Stimulated activated CD4-positive, alpha-beta T cell treated with anti-CD3 and anti-CD28 coated beads, Interleukin-12 subunit alpha, Interleukin-12 subunit beta, amount 100 ng/mL, for 48 hours (primary cell): ENCODE measurements around the gene SCN8A.
A peak's percentile ranks its signal among the peaks of the same experiment; 100 is the strongest.
"Not testable (repeated sequence)": the region's sequence is repeated elsewhere in the genome, so short reads cannot be mapped to it uniquely, and the experiment has no call there.

Experiments
- DNase-seq, 3 donors: peaks; one replicate each; pipeline ENCODE4 v3.0.0-alpha.2; 2020; ENCODE audit warnings: low read depth in 2 of 3, low spot score in 1 of 3

Gene SCN8A

GRCh38 chr12:51827925-51828818, 237.1 kb downstream of the SCN8A start:
- DNase-seq, result peak; percentile 56 to 64 (median 63)

GRCh38 chr12:51829011-51829481, 238.0 kb downstream of the SCN8A start:
- DNase-seq, result no peak

GRCh38 chr12:51829641-51830040, 238.6 kb downstream of the SCN8A start:
- DNase-seq, result no peak

GRCh38 chr12:51831817-51832216, 240.8 kb downstream of the SCN8A start:
- DNase-seq, result not testable (repeated sequence)

- no peak for DNase-seq
These were observed 241.5 kb downstream of the SCN8A start for GRCh38 chr12:51832354-51833107.

GRCh38 chr12:51833448-51834227, 242.6 kb downstream of the SCN8A start:
- DNase-seq, result no peak

GRCh38 chr12:51834411-51834810, 243.4 kb downstream of the SCN8A start:
- DNase-seq, result no peak

- no peak for DNase-seq
These were observed 245.2 kb downstream of the SCN8A start for GRCh38 chr12:51836041-51836826.

- DNase-seq, result no peak
These were observed 245.8 kb downstream of the SCN8A start for GRCh38 chr12:51836827-51837173.

GRCh38 chr12:51837286-51837685, 246.3 kb downstream of the SCN8A start:
- DNase-seq, result no peak

- no peak for DNase-seq
These were observed 247.0 kb downstream of the SCN8A start for GRCh38 chr12:51838036-51838435.

- DNase-seq, result no peak
These were observed 247.7 kb downstream of the SCN8A start for GRCh38 chr12:51838762-51839161.

GRCh38 chr12:51839310-51839947, 248.4 kb downstream of the SCN8A start:
- no peak for DNase-seq

- DNase-seq, result no peak
These were observed 249.9 kb downstream of the SCN8A start for GRCh38 chr12:51840966-51841365.

GRCh38 chr12:51841727-51842126, 250.7 kb downstream of the SCN8A start:
- DNase-seq, result no peak

- DNase-seq, result no peak
These were observed 253.8 kb downstream of the SCN8A start for GRCh38 chr12:51844854-51845253.

GRCh38 chr12:51845482-51845881, 254.4 kb downstream of the SCN8A start:
- DNase-seq, result no peak

GRCh38 chr12:51846271-51846691, 255.2 kb downstream of the SCN8A start:
- DNase-seq, result no peak

GRCh38 chr12:51846911-51847642, 256.0 kb downstream of the SCN8A start:
- peak in 1 of 3 donors; percentile 50 for DNase-seq
